Heart left ventricle (tissue), 13 donors: ENCODE measurements around the gene KRT81.

ENCODE experiments used
- POLR2A ChIP-seq, 2 donors: fragments of 450-650 bp; IDR thresholded peaks; one replicate each; pipeline ENCODE4 v1.6.1; 2017; ENCODE audit warnings: antibody characterized with exemption in 2 of 2, mild to moderate bottlenecking in 2 of 2, moderate library complexity in 2 of 2
- TF ChIP-seq, protein P1 (sequence below), 12 donors: fragments of 200-600 bp; sonication (generic) in 4 of 12; IDR thresholded peaks; one replicate each; pipeline versions ENCODE4 v1.5.0 to v1.8.0; 2018 to 2022; ENCODE audit warnings: antibody characterized with exemption in 12 of 12, mild to moderate bottlenecking in 5 of 12
- donor health status: ischemic (EF 13 %, LVEDD 7.1; RV severe dilation, severe dysfunction).
- donor health status: DM: no; HTN: yes; CAD: no.
- donor health status: DM: no; HTN: no; CAD: no.
- donor health status: ischemic (EF 25% LVEDD 6.9; RV normal size, moderate dysfunction).
- donor health status: ischemic (EF 25% LVEDD 5.7; RV mildly dilated, moderate dysfunction).
- donor health status: ischemic (EF 35%, LVEDD 5.7; RV mildly dilated, moderate dysfunction).
- donor health status: nonischemic (EF 11% LVEDD 7.7; RV severe dilation, severe dysfunction).
- donor health status: DM: yes; HTN: yes; CAD: no.
- donor health status: PGD.
- donor health status: ischemic (EF 29% LVEDD 5.4; RV normal size, mild dysfunction).
- donor health status: nonischemic (EF 23%, LVEDD 6.1; RV moderate dilation, normal function).

- TF ChIP-seq, protein P1, sequence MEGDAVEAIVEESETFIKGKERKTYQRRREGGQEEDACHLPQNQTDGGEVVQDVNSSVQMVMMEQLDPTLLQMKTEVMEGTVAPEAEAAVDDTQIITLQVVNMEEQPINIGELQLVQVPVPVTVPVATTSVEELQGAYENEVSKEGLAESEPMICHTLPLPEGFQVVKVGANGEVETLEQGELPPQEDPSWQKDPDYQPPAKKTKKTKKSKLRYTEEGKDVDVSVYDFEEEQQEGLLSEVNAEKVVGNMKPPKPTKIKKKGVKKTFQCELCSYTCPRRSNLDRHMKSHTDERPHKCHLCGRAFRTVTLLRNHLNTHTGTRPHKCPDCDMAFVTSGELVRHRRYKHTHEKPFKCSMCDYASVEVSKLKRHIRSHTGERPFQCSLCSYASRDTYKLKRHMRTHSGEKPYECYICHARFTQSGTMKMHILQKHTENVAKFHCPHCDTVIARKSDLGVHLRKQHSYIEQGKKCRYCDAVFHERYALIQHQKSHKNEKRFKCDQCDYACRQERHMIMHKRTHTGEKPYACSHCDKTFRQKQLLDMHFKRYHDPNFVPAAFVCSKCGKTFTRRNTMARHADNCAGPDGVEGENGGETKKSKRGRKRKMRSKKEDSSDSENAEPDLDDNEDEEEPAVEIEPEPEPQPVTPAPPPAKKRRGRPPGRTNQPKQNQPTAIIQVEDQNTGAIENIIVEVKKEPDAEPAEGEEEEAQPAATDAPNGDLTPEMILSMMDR (IDR thresholded peaks at IDR 0.05) = no peak
- no peak for TF ChIP-seq POLR2A (IDR thresholded peaks at IDR 0.05)
Measured at GRCh38 chr12:52322069-52322468, 30.7 kb upstream of the KRT81 start.
